NB4 (cell line): ENCODE measurements around the gene CTDNEP1.

Experiments used
- CTCF ChIP-seq: IDR thresholded peaks from one replicate; pipeline ENCODE4 v1.5.1; 2012; ENCODE audit warnings: low read depth, low read length
- MYC ChIP-seq: IDR thresholded peaks from 2 replicates; pipeline ENCODE4 v1.6.1; 2011; ENCODE audit warnings: low read depth, low read length
- POLR2A ChIP-seq: IDR thresholded peaks from 2 replicates; pipeline ENCODE4 v1.6.1; 2011; ENCODE audit warnings: mild to moderate bottlenecking; ENCODE audit not compliant: insufficient read length; ENCODE audit errors: extremely low read depth
- TF ChIP-seq, protein P1 (sequence below): IDR thresholded peaks from 2 replicates; pipeline ENCODE4 v1.6.1; 2011; ENCODE audit warnings: low read depth, low read length

DNA sequence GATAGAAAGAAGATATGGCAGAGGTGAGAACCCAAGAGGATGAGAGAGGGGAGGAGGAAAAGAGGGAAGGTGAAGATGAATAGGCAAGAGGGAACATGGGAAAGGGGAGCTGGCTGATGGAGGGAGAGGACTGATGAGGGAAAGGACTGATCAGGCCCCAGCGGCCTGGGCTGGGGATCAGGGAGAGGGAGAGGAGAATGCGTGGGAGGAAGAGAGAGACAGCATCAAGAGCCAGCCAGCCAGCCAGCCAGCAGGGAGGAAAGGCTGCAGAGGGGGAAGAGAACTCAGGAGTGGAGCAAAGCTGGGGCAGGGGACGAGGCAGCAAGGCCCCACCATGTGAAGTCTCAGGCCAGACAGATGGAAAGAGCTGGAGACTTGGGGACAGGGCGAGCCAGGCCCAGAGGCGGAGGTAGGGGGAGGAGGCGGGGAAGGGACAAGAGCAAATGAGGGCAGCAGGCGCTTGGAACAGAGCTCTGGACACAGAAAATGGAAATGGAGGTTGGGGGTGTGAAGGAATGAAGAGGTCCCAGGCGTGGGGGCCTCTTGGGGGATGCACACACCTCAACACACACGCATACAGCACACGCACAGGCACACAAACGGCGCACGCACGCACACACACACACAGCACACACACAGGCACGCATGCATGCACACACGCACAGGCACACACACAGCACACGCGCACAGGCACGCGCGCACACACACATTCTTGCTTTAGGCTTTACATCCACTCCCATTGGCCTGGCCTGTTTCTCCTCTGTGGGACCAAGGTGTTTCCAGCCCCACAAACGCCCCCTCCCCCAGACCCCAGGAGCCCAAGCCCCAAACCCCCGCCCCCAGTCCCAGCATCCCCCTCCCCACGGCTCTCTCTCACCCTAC is 44.2 kb downstream of the CTDNEP1 start:
- TF ChIP-seq CTCF (no peak), POLR2A (no peak), MYC (no peak)
- TF ChIP-seq, protein P1, sequence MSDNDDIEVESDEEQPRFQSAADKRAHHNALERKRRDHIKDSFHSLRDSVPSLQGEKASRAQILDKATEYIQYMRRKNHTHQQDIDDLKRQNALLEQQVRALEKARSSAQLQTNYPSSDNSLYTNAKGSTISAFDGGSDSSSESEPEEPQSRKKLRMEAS, result no peak
